Ascending aorta (tissue), 2 donors: ENCODE results near the gene PARVB. TPM values are rescaled to one million over a fixed set of nuclear protein-coding genes. Genes with fewer than 3 reads are reported as not detected.

Experiments
- DNase-seq, 2 donors: peaks; one replicate each; pipeline ENCODE4 v3.0.0-alpha.2; 2019; ENCODE audit warnings: low spot score in 2 of 2
- H3K27ac ChIP-seq, 2 donors: fragments of 200-600 bp; sonication (generic); one replicate each; pipeline ENCODE4 v1.5.1; 2016 to 2017; ENCODE audit warnings: mild to moderate bottlenecking in 1 of 2
- H3K27me3 ChIP-seq: fragments of 200-600 bp; sonication (generic); one replicate; pipeline ENCODE4 v1.5.1; 2017
- H3K36me3 ChIP-seq, 2 donors: fragments of 200-600 bp; sonication (generic); one replicate each; pipeline ENCODE4 v1.5.1; 2016
- H3K4me1 ChIP-seq, 2 donors: fragments of 200-600 bp; sonication (generic); one replicate each; pipeline ENCODE4 v1.5.1; 2016 to 2017; ENCODE audit warnings: mild to moderate bottlenecking in 1 of 2
- H3K4me3 ChIP-seq, 2 donors: fragments of 200-600 bp; sonication (generic); one replicate each; pipeline ENCODE4 v1.5.1; 2016 to 2017; ENCODE audit warnings: mild to moderate bottlenecking in 1 of 2
- H3K9me3 ChIP-seq, 2 donors: fragments of 200-600 bp; sonication (generic); one replicate each; pipeline ENCODE4 v1.5.1; 2016
- intact Hi-C: fragments of 100-400 bp; cut with DNase I; formaldehyde crosslinking; loops from one replicate; pipeline ENCODE4 v1.15.1; 2023
- total RNA-seq: library from RNA; depleted of rRNA; stranded (reverse); fragments of >200 nt; gene quantifications from one replicate; pipeline ENCODE4 v1.1.0, GENCODE V29; 2016
- TF ChIP-seq, protein P1 (sequence below), 3 experiments: fragments of 200-600 bp in 2 of 3; fragments of 450-650 bp in 1 of 3; sonication (generic) in 2 of 3; IDR thresholded peaks; one replicate each; pipeline ENCODE4 v1.5.1; 2016 to 2019; ENCODE audit warnings: antibody characterized with exemption in 3 of 3, mild to moderate bottlenecking in 1 of 3, moderate library complexity in 1 of 3

PARVB gene
- total RNA-seq, 1 donor from 2014 or later = 33.8 TPM

DNA sequence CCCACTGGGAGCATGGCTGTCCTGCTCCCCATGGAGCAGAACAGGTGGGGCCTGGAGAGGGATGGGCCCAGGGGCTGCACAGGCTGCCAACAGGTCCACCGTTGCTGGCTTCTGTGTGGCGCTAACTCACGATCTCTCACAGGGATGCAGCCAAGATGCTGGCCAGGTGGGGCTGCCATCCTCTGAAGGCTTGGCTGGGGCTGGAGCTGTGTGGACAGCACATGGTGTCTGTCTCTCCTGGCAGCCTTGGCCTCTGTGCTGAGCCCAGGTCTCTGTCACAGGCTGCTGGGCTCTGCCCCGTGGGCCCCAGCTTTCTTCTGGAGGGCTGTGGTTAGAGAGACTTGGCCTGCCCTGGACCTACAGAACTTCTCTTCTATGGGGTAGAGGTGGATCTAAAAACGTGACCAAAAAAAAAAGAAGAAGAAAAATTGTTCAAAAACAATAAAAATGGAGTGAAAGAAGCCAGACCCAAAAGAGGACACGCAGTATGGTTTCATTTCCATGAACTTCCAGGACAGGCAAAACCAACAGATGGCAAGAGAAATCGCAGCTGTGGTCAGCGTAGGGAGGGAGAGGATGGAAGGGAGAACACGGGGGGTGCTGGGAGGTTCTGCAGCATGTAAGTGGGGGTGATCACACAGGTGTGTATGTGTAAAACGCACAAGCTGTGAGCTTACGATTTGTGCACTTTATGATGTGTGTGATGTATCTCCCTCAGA is 168.9 kb downstream of the PARVB start:
- intact Hi-C loops = no loop called here
- TF ChIP-seq, protein P1, sequence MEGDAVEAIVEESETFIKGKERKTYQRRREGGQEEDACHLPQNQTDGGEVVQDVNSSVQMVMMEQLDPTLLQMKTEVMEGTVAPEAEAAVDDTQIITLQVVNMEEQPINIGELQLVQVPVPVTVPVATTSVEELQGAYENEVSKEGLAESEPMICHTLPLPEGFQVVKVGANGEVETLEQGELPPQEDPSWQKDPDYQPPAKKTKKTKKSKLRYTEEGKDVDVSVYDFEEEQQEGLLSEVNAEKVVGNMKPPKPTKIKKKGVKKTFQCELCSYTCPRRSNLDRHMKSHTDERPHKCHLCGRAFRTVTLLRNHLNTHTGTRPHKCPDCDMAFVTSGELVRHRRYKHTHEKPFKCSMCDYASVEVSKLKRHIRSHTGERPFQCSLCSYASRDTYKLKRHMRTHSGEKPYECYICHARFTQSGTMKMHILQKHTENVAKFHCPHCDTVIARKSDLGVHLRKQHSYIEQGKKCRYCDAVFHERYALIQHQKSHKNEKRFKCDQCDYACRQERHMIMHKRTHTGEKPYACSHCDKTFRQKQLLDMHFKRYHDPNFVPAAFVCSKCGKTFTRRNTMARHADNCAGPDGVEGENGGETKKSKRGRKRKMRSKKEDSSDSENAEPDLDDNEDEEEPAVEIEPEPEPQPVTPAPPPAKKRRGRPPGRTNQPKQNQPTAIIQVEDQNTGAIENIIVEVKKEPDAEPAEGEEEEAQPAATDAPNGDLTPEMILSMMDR (IDR thresholded peaks at IDR 0.05) = no peak
- no peaks in the 10 kb centered on the region for H3K9me3 ChIP-seq
- no peak overlapping the region for H3K27ac ChIP-seq
- no peaks in the 10 kb centered on the region for H3K4me1 ChIP-seq
- H3K4me3 ChIP-seq = no peak overlapping the region
- no peaks in the 10 kb centered on the region for H3K36me3 ChIP-seq
- no peaks in the 10 kb centered on the region for H3K27me3 ChIP-seq
- DNase-seq = no peak

DNA sequence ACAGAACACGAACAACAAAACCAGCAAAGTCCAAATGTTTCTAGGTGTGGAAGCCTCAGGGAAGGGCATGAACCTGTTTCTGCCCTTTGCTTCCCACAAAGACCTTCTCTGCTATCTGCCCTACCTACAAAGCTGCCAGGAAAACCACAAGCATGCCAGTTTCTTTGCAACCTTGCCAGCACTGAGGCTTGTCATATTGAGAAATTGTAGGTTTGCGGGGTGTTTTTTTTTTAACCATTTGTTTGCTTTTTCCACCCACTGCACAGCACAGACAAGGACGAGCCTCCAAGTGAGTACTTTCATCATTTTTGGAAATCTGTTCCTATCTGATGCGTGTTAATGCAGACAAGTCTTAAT is 169.4 kb downstream of the PARVB start:
- intact Hi-C loops = no loop called here
- no peak overlapping the region for H3K27ac ChIP-seq
- no peaks in the 10 kb centered on the region for H3K27me3 ChIP-seq
- H3K4me1 ChIP-seq = no peaks in the 10 kb centered on the region
- no peaks in the 10 kb centered on the region for H3K9me3 ChIP-seq
- H3K4me3 ChIP-seq = no peak overlapping the region
- DNase-seq = no peak
- no peaks in the 10 kb centered on the region for H3K36me3 ChIP-seq
- TF ChIP-seq, protein P1 (IDR thresholded peaks at IDR 0.05) = no peak

DNA sequence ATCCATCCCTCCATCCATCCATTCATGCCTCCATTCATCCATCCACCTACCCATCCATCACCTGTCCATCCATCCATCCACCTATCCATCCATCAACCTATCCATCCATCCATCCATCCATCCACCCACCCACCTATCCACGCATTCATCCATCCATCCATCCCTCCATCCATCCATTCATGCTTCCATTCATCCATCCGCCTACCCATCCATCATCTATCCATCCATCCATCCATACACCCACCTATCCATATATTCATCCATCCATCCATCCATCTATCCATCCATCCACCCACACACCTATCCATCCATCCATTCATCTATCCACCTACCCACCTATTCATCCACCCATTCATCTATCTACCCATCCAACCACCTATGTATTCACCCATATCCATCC is 170.5 kb downstream of the PARVB start:
- no peak for DNase-seq
- Histone ChIP-seq H3K4me3 (no peak overlapping the region), H3K27ac (no peak overlapping the region), H3K9me3 (no peaks in the 10 kb centered on the region), H3K27me3 (no peaks in the 10 kb centered on the region), H3K4me1 (no peaks in the 10 kb centered on the region), H3K36me3 (no peaks in the 10 kb centered on the region)
- TF ChIP-seq, protein P1 (IDR thresholded peaks at IDR 0.05) = no peak
- intact Hi-C loops = no loop called here

DNA sequence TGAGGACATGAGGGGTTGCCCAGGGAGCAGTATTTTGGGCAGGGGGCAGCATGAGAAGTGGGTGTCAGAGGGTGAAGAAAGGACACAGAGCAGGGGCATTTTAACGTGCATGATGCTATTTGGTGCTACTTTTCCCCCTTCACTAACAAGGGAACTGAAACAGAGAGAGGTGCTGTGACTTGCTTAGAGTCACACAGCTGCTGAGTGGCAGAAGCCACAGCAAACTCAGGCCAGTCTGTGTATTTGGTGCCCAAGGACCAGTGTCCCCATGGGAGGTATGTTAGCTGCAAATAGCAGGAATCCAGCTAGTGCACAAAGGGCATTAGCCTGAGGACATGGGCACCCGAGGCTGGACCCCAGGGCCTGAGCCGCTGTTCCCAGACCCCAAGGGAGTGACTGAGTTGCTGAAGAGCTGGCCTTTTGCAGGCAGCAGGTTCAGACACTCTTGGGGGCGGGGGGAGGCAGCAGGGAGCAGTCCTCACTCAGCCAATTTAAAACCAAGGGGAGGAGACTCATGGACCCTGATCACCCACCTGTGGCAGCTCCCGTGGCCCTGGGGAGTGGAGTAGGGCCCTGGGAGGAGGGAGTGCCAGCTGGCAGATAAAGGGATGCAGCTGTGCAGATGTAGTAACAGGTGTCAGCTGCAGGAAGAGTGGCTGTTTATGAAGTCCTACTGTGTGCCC is 171.2 kb downstream of the PARVB start:
- no peaks in the 10 kb centered on the region for H3K36me3 ChIP-seq
- H3K4me1 ChIP-seq = no peaks in the 10 kb centered on the region
- TF ChIP-seq, protein P1 (IDR thresholded peaks at IDR 0.05) = no peak
- DNase-seq = peak in 1 of 2 donors; percentile 7
- H3K9me3 ChIP-seq = no peaks in the 10 kb centered on the region
- intact Hi-C loops = no loop called here
- H3K4me3 ChIP-seq = no peak overlapping the region
- no peaks in the 10 kb centered on the region for H3K27me3 ChIP-seq
- H3K27ac ChIP-seq = no peak overlapping the region

DNA sequence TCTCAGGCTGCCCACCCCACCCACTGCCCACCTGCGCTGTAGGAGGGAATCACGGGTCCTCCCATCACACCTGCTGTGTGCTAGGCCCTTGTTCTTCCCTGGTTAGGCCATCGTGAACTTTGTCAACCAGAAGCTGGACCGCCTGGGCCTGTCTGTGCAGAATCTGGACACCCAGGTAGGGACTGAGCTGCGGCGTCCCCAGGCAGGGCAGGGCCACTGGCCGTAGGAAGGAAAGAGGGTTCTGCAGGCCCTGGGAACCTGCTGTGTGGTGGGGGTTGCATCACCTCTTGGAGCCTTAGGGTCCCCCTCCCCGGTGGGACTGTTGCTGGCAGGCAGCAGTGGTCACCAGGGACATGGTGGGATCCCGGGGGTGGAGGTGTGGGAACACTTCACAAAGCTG is 172.1 kb downstream of the PARVB start:
- TF ChIP-seq, protein P1 (IDR thresholded peaks at IDR 0.05) = no peak
- Histone ChIP-seq H3K4me1 (no peaks in the 10 kb centered on the region), H3K4me3 (no peak overlapping the region), H3K36me3 (no peaks in the 10 kb centered on the region), H3K9me3 (no peaks in the 10 kb centered on the region), H3K27ac (no peak overlapping the region), H3K27me3 (no peaks in the 10 kb centered on the region)
- intact Hi-C loops = no loop called here
- no peak for DNase-seq
